Measurements from ENCODE around the gene GLI1.

Gene GLI1

GRCh38 chr12:57452181-57452936, 7.2 kb upstream of the GLI1 start:
- no peak overlapping the region for H3K4me3 ChIP-seq (replicated peaks in 1 of 2; ENCODE audit: low read depth in 2 of 2, low read length in 2 of 2)
- DNase-seq (ENCODE audit: low read depth in 2 of 2): peak; percentile 86 to 91
- no peak for TF ChIP-seq CTCF (IDR thresholded peaks at IDR 0.05; ENCODE audit: low read depth, low read length)

- TF ChIP-seq CTCF (IDR thresholded peaks at IDR 0.05; ENCODE audit: low read depth, low read length): peak; percentile 98
- DNase-seq (ENCODE audit: low read depth in 2 of 2): peak; percentile 81 to 84
- no peak overlapping the region for H3K4me3 ChIP-seq (replicated peaks in 1 of 2; ENCODE audit: low read depth in 2 of 2, low read length in 2 of 2)
Measured at GRCh38 chr12:57452937-57453509, 6.6 kb upstream of the GLI1 start.

GRCh38 chr12:57454213-57454565, 5.4 kb upstream of the GLI1 start:
- no peak for TF ChIP-seq CTCF (IDR thresholded peaks at IDR 0.05; ENCODE audit: low read depth, low read length)
- DNase-seq (ENCODE audit: low read depth in 2 of 2): no peak
- no peak overlapping the region for H3K4me3 ChIP-seq (replicated peaks in 1 of 2; ENCODE audit: low read depth in 2 of 2, low read length in 2 of 2)

- TF ChIP-seq CTCF (IDR thresholded peaks at IDR 0.05; ENCODE audit: low read depth, low read length): peak; percentile 1
- peak; percentile 78 to 80 for DNase-seq (ENCODE audit: low read depth in 2 of 2)
- H3K4me3 ChIP-seq (replicated peaks in 1 of 2; ENCODE audit: low read depth in 2 of 2, low read length in 2 of 2): no peak within 1 kb of the TSS
Measured at GRCh38 chr12:57454566-57455373, 4.8 kb upstream of the GLI1 start, which contains the start of gene INHBE. INHBE (plus strand) TSS chr12:57455307; CDS start chr12:57455537, 230 bp downstream.

- TF ChIP-seq CTCF (IDR thresholded peaks at IDR 0.05; ENCODE audit: low read depth, low read length): no peak
- DNase-seq (ENCODE audit: low read depth in 2 of 2): no peak
- H3K4me3 ChIP-seq (replicated peaks in 1 of 2; ENCODE audit: low read depth in 2 of 2, low read length in 2 of 2): no peak overlapping the region
Measured at GRCh38 chr12:57455374-57456144, 4.0 kb upstream of the GLI1 start.

- H3K4me3 ChIP-seq (replicated peaks in 1 of 2; ENCODE audit: low read depth in 2 of 2, low read length in 2 of 2): no peak overlapping the region
- peak; percentile 44 to 45 for DNase-seq (ENCODE audit: low read depth in 2 of 2)
- TF ChIP-seq CTCF (IDR thresholded peaks at IDR 0.05; ENCODE audit: low read depth, low read length): peak; percentile 61
Measured at GRCh38 chr12:57456145-57456700, 3.4 kb upstream of the GLI1 start.
